ENCODE data around the gene PTEN. TPM values are rescaled to one million over a fixed set of nuclear protein-coding genes. Genes with fewer than 3 reads are reported as not detected.
A peak's percentile ranks its signal among the peaks of the same experiment; 100 is the strongest.

Gene PTEN
- total and polyA plus RNA-seq, 4 donors = 11.5 to 76.6 (median 37.5) TPM

DNA sequence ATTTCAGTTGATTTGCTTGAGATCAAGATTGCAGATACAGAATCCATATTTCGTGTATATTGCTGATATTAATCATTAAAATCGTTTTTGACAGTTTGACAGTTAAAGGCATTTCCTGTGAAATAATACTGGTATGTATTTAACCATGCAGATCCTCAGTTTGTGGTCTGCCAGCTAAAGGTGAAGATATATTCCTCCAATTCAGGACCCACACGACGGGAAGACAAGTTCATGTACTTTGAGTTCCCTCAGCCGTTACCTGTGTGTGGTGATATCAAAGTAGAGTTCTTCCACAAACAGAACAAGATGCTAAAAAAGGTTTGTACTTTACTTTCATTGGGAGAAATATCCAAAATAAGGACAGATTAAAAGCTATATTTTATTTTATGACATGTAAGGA lies 94.3 kb downstream of the PTEN start:
- H3K9me3 ChIP-seq (ENCODE audit: control insufficient read depth in 4 of 4, low read length in 3 of 4) = no peaks in the 10 kb centered on the region
- 81% methylated on average over 5 of the region's 5 CpGs for WGBS
- H3K4me3 ChIP-seq (ENCODE audit: low read depth in 1 of 3, low read length in 3 of 3) = no peak overlapping the region
- TF ChIP-seq, protein P1, sequence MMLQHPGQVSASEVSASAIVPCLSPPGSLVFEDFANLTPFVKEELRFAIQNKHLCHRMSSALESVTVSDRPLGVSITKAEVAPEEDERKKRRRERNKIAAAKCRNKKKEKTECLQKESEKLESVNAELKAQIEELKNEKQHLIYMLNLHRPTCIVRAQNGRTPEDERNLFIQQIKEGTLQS (IDR thresholded peaks at IDR 0.05) = no peak
- TF ChIP-seq MAX (IDR thresholded peaks at IDR 0.05) = no peak
- no peak for TF ChIP-seq HNF4A (conservative IDR thresholded peaks at IDR 0.05)
- no peak for TF ChIP-seq RAD21 (IDR thresholded peaks at IDR 0.05)
- no peak for TF ChIP-seq RXRA (IDR thresholded peaks at IDR 0.05)
- no peak for TF ChIP-seq NR2F2 (IDR thresholded peaks at IDR 0.05)
- no peak for TF ChIP-seq GABPA (IDR thresholded peaks at IDR 0.05 in 1 of 2, conservative IDR thresholded peaks at IDR 0.05 in 1 of 2)
- no peak for TF ChIP-seq JUND (IDR thresholded peaks at IDR 0.05)
- no peaks in the 10 kb centered on the region for H3K27me3 ChIP-seq (ENCODE audit: control insufficient read depth in 4 of 4, insufficient read depth in 4 of 4, low read length in 3 of 4)
- H3K4me1 ChIP-seq (ENCODE audit: control insufficient read depth in 4 of 4, insufficient read depth in 4 of 4, low read length in 3 of 4) = peaks cover 3 to 23% (median 12%) of the 10 kb centered on the region in 4 donors
- H3K27ac ChIP-seq (ENCODE audit: low read depth in 1 of 2, low read length in 2 of 2) = no peak overlapping the region
- H3K36me3 ChIP-seq (ENCODE audit: control insufficient read depth in 4 of 4, insufficient read depth in 3 of 4, low read depth in 1 of 4, low read length in 3 of 4) = peaks cover 0 to 18% (median 9%) of the 10 kb centered on the region in 4 donors
- DNase-seq (ENCODE audit: low spot score) = no peak
- H3K9ac ChIP-seq (ENCODE audit: low read depth in 1 of 2, low read length in 2 of 2) = no peak overlapping the region

GRCh38 chr10:87960230-87960629 lies 96.8 kb downstream of the PTEN start:
- WGBS = 69% methylated on average over 4 of the region's 4 CpGs
- no peak overlapping the region for H3K27ac ChIP-seq (ENCODE audit: low read depth in 1 of 2, low read length in 2 of 2)
- DNase-seq (ENCODE audit: low spot score) = no peak
- H3K9ac ChIP-seq (ENCODE audit: low read depth in 1 of 2, low read length in 2 of 2) = no peak overlapping the region
- no peak overlapping the region for H3K4me3 ChIP-seq (ENCODE audit: low read depth in 1 of 3, low read length in 3 of 3)
- no peaks in the 10 kb centered on the region for H3K9me3 ChIP-seq (ENCODE audit: control insufficient read depth in 4 of 4, low read length in 3 of 4)
- H3K4me1 ChIP-seq (ENCODE audit: control insufficient read depth in 4 of 4, insufficient read depth in 4 of 4, low read length in 3 of 4) = peaks cover 3 to 16% (median 10%) of the 10 kb centered on the region in 4 donors
- no peak for TF ChIP-seq REST (IDR thresholded peaks at IDR 0.05)
- peak in 1 of 2 donors; percentile 26 for TF ChIP-seq JUND (IDR thresholded peaks at IDR 0.05)
- TF ChIP-seq MAX (IDR thresholded peaks at IDR 0.05) = no peak
- TF ChIP-seq FOXA2 (IDR thresholded peaks at IDR 0.05) = peak; percentile 24
- TF ChIP-seq, protein P1 (IDR thresholded peaks at IDR 0.05) = peak; percentile 30
- TF ChIP-seq, protein P2, sequence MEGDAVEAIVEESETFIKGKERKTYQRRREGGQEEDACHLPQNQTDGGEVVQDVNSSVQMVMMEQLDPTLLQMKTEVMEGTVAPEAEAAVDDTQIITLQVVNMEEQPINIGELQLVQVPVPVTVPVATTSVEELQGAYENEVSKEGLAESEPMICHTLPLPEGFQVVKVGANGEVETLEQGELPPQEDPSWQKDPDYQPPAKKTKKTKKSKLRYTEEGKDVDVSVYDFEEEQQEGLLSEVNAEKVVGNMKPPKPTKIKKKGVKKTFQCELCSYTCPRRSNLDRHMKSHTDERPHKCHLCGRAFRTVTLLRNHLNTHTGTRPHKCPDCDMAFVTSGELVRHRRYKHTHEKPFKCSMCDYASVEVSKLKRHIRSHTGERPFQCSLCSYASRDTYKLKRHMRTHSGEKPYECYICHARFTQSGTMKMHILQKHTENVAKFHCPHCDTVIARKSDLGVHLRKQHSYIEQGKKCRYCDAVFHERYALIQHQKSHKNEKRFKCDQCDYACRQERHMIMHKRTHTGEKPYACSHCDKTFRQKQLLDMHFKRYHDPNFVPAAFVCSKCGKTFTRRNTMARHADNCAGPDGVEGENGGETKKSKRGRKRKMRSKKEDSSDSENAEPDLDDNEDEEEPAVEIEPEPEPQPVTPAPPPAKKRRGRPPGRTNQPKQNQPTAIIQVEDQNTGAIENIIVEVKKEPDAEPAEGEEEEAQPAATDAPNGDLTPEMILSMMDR (IDR thresholded peaks at IDR 0.05; ENCODE audit: low read depth, low read length, missing input control) = no peak
- no peak for TF ChIP-seq EGR1 (IDR thresholded peaks at IDR 0.05; ENCODE audit: low read depth in 2 of 2)
- TF ChIP-seq SP1 (IDR thresholded peaks at IDR 0.05) = no peak
- TF ChIP-seq HNF4A (conservative IDR thresholded peaks at IDR 0.05) = no peak
- peaks cover 3 to 30% (median 11%) of the 10 kb centered on the region in 4 donors for H3K36me3 ChIP-seq (ENCODE audit: control insufficient read depth in 4 of 4, insufficient read depth in 3 of 4, low read depth in 1 of 4, low read length in 3 of 4)
- H3K27me3 ChIP-seq (ENCODE audit: control insufficient read depth in 4 of 4, insufficient read depth in 4 of 4, low read length in 3 of 4) = no peaks in the 10 kb centered on the region
